Measurements from ENCODE around the gene C16orf96. TPM values are rescaled to one million over a fixed set of nuclear protein-coding genes. Genes with fewer than 3 reads are reported as not detected.

C16orf96 gene
- total RNA-seq, 1 experiment from 2014 or later, result 1.4 TPM

GRCh38 chr16:4633910-4634635, 77.9 kb downstream of the C16orf96 start:
- Histone ChIP-seq H2BK12ac (ENCODE audit: insufficient read length, low read depth, low read length) (no peak overlapping the region), H4K20me1 (ENCODE audit: control insufficient read depth, insufficient read depth, insufficient read length) (no peaks in the 10 kb centered on the region), H3K79me2 (ENCODE audit: insufficient read depth, low read length) (peaks cover 7% of the 10 kb centered on the region; the same call in 1 of the 2 replicates), H3K9me3 (ENCODE audit: control insufficient read depth, low read depth, low read length) (no peaks in the 10 kb centered on the region), H3T11ph (ENCODE audit: low read length) (no peak overlapping the region), H3K4ac (ENCODE audit: low read depth, low read length) (no peak overlapping the region), H3K56ac (ENCODE audit: insufficient read length, low read depth, low read length) (no peak overlapping the region), H4K91ac (ENCODE audit: insufficient read length, low read depth, low read length) (no peak overlapping the region), H2AK5ac (ENCODE audit: insufficient read length, low read length) (no peak overlapping the region), H3K18ac (ENCODE audit: insufficient read length, low read depth, low read length) (no peak overlapping the region), H3K79me1 (ENCODE audit: insufficient read depth, low read depth, low read length, poor library complexity, severe bottlenecking) (peaks cover 16% of the 10 kb centered on the region), H2AFZ (ENCODE audit: low read length) (no peak overlapping the region), H3K27me3 (ENCODE audit: insufficient read depth, low read length) (no peaks in the 10 kb centered on the region), H4K5ac (ENCODE audit: insufficient read length, low read depth, low read length) (no peak overlapping the region), H3K4me2 (ENCODE audit: insufficient read depth, insufficient read length, low read length) (no peak overlapping the region), H2BK15ac (ENCODE audit: low read depth, low read length) (no peak overlapping the region), H4K8ac (replicated peaks; ENCODE audit: insufficient read length, low read depth, low read length) (no peak overlapping the region), H3K14ac (ENCODE audit: insufficient read depth, low read length) (no peak overlapping the region), H3K4me1 (ENCODE audit: insufficient read depth, low read length) (no peaks in the 10 kb centered on the region), H2BK5ac (ENCODE audit: insufficient read length, low read length) (no peak overlapping the region), H2BK120ac (ENCODE audit: low read depth, low read length, poor library complexity, severe bottlenecking) (no peak overlapping the region), H3K23me2 (ENCODE audit: insufficient read length, low read depth, low read length, poor library complexity, severe bottlenecking) (no peaks in the 10 kb centered on the region), H3K9ac (ENCODE audit: extremely low read depth, insufficient read length, low read length) (no peak overlapping the region), H2BK20ac (ENCODE audit: low read depth, low read length, poor library complexity, severe bottlenecking) (no peak overlapping the region), H3K27ac (ENCODE audit: insufficient read length, low read depth, low read length) (no peak overlapping the region), H3K23ac (ENCODE audit: insufficient read length, low read depth, low read length) (no peak overlapping the region)
- no CpG with 5 or more reads among the region's 20 CpGs for WGBS (ENCODE audit: extremely low coverage, insufficient read length, low lambda C conversion rate)
- TF ChIP-seq CTCF (conservative IDR thresholded peaks at IDR 0.05), result no peak
- no peak overlapping the region for H3K4me3 Mint-ChIP-seq
- peaks cover 11 to 27% (median 15%) of the 10 kb centered on the region in 3 experiments for H3K36me3 Mint-ChIP-seq (ENCODE audit: insufficient read depth in 1 of 3, low read depth in 3 of 3)
- H3K27me3 Mint-ChIP-seq (ENCODE audit: low read depth), result no peaks in the 10 kb centered on the region
- peaks cover 4 to 7% of the 10 kb centered on the region in 2 experiments; a peak in 3 of 4 replicates for H3K4me1 Mint-ChIP-seq
- no peak for DNase-seq
- peaks cover 0 to 11% of the 10 kb centered on the region in 2 experiments; a peak in 3 of 5 replicates for H3K9me3 Mint-ChIP-seq
- peak overlapping the region; percentile 29 to 94 (median 78); a peak in 2 of 7 replicates for H3K27ac Mint-ChIP-seq
